HG02678 (cell line): Measurements from ENCODE around the gene TLE6.
"Not testable (repeated sequence)": the region's sequence is repeated elsewhere in the genome, so short reads cannot be mapped to it uniquely, and the experiment has no call there.

ENCODE experiments used
- ATAC-seq: cut with Tn5 transposase; IDR thresholded peaks from one replicate; pipeline ENCODE4 v1.9.1; 2021; ENCODE audit warnings: mild to moderate bottlenecking, moderate library complexity; ENCODE audit not compliant: unreplicated experiment

The TLE6 gene

GRCh38 chr19:3027292-3027691 is 49.9 kb downstream of the TLE6 start:
- no peak for ATAC-seq

- ATAC-seq, result no peak
These were observed 50.6 kb downstream of the TLE6 start for GRCh38 chr19:3027981-3028304.

GRCh38 chr19:3028305-3029064 is 51.1 kb downstream of the TLE6 start:
- ATAC-seq, result no peak

GRCh38 chr19:3029065-3029923 is 51.9 kb downstream of the TLE6 start, which contains the start of gene TLE2:
TLE2 (minus strand) TSS chr19:3029280; CDS start chr19:3028904, 376 bp downstream.
- ATAC-seq, result no peak

GRCh38 chr19:3031607-3031867 is 54.2 kb downstream of the TLE6 start:
- no peak for ATAC-seq

GRCh38 chr19:3033595-3034405 is 56.4 kb downstream of the TLE6 start:
- no peak for ATAC-seq

GRCh38 chr19:3034406-3034655 is 57.0 kb downstream of the TLE6 start:
- ATAC-seq, result no peak

GRCh38 chr19:3034656-3035541 is 57.5 kb downstream of the TLE6 start:
- ATAC-seq, result no peak

GRCh38 chr19:3035542-3036118 is 58.3 kb downstream of the TLE6 start:
- peak; percentile 93 for ATAC-seq

- peak; percentile 39 for ATAC-seq
These were observed 59.0 kb downstream of the TLE6 start for GRCh38 chr19:3036119-3036976.

GRCh38 chr19:3036977-3037544 is 59.7 kb downstream of the TLE6 start:
- not testable (repeated sequence) for ATAC-seq

- no peak for ATAC-seq
These were observed 60.9 kb downstream of the TLE6 start for GRCh38 chr19:3038214-3038613.

GRCh38 chr19:3039125-3039524 is 61.8 kb downstream of the TLE6 start:
- no peak for ATAC-seq

- ATAC-seq, result no peak
These were observed 62.3 kb downstream of the TLE6 start for GRCh38 chr19:3039641-3040077.

- ATAC-seq, result no peak
These were observed 64.0 kb downstream of the TLE6 start for GRCh38 chr19:3041327-3041726.

GRCh38 chr19:3041761-3042620 is 64.6 kb downstream of the TLE6 start:
- ATAC-seq, result no peak

GRCh38 chr19:3042621-3043267 is 65.4 kb downstream of the TLE6 start:
- no peak for ATAC-seq
